Measurements from ENCODE around the gene FAM240B.

The FAM240B gene

DNA sequence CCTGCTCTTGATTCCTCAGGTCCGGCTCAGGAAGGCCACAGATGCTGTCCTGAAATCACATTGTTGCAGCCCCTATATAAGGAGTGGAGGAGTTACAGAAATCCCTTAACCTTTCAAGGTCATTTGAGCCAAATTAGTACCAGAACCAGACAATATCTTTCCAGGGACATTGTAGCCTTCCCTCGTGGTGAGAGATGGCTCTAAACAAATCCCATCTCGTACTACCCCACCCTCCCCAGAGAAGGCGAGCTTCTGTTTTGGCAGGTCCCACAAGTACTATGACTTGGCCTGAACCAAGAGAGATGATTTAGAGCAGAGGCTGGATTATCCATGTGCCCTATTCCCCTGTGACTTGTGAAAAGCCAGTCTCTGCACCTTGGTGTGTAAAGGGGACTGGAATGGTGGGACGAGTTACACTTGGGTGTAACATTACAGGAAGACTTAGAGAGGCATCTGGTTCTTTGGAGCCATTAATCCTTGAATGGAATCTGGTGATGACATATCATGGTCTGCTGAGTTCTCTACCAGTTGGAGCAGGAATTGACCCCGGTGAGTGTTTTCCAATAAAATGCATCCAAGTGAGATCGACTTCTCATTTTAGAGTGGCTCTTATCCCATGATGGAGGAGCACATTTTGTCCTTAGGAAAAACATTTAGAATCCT is at the start of gene FAM240B:
Gene FAM240B (minus strand): TSS at position 51 of the 663 bp plus-strand sequence. CDS start 16,134 bp downstream, outside the sequence.
- FAIRE-seq (no peak), DNase-seq (ENCODE audit: insufficient read length, low spot score) (no peak)
- TF ChIP-seq POLR2A (IDR thresholded peaks at IDR 0.05; ENCODE audit: low read depth, low read length) = no peak

DNA sequence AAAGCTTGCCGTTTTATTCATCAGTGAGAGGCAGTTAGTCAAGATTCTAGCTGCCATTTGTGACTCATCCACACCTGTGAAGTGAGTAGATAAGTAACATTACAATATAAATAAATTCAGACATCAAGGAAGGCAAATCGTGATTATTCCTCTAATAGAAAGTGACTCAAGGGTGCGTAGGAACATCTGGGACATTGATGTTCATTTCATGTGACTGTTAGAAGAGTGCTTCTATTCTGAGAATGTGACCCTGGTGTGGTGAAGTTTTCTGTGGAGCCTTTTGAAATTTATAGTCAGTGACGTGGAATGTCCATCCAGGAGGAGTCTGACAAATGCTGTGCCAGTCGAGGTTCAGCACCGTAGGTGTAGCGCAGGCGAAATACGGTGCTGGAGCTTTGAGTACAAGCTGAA is 48.4 kb upstream of the FAM240B start:
- no peak for FAIRE-seq

DNA sequence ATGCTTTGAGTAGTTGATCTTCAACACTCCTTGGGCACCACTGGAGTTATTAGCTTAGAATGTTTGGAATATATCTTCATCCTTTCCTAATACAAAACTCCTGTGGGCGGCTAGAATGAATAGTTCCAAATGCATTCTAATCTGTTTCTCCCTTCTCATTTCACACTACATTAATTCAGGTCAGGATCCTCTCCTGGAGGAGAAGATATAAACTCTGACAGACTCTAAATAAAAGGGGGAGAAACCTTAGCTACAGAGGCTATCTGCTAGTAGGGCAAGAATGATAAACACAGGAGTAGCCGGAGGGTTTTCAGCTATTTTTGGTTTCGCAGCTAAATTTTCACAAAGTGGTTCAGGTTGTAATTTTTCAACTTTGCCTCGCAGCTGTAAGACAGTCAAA is 45.2 kb upstream of the FAM240B start:
- FAIRE-seq (no peak), DNase-seq (ENCODE audit: insufficient read length, low spot score) (no peak)
- no peak for TF ChIP-seq POLR2A (IDR thresholded peaks at IDR 0.05; ENCODE audit: low read depth, low read length)

More for the DNA sequence above, 48.4 kb upstream of the FAM240B start:
- no peak for DNase-seq (ENCODE audit: insufficient read length, low spot score)
- TF ChIP-seq POLR2A (IDR thresholded peaks at IDR 0.05; ENCODE audit: low read depth, low read length) = no peak

DNA sequence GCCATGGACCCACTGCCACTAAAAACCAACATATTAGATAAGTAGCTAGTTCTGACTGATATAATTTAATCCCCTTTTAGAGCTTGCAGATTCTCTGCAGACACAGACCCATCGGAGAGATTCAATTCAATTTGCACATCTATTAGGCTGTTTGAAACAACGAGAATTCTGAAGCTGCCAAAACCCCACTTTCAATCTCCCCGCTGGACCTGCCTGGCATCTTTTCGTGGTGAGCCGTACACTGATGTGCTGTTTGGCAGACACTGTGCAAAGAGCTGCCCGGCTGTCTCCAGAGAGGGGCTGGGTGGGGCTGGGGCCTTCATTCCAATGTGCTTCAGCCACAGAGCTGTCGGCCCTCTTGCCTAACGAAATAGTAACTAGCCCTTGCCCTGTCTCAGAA is 42.1 kb upstream of the FAM240B start:
- DNase-seq (ENCODE audit: insufficient read length, low spot score) = no peak
- no peak for FAIRE-seq
- TF ChIP-seq POLR2A (IDR thresholded peaks at IDR 0.05; ENCODE audit: low read depth, low read length) = no peak

DNA sequence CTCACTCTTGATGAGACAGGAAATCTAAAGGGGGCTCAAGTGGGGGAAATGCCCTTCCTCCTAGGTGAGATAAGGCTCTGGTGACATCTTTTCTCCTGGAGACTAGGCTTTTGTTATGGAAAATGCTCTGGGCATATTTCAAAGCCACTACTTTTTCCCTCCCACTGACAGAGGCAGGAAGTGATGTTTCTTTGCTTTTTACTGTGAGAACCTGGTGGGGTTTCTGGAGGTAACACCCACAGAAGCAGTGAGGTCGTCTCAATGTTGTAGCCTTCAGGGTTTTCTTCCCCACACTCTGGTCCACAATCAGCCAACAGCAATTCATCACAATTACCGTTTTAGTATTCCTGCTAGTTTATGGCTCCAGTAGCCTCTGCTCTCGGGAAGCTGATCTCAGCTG is 41.4 kb upstream of the FAM240B start:
- no peak for TF ChIP-seq POLR2A (IDR thresholded peaks at IDR 0.05; ENCODE audit: low read depth, low read length)
- FAIRE-seq = no peak
- no peak for DNase-seq (ENCODE audit: insufficient read length, low spot score)

DNA sequence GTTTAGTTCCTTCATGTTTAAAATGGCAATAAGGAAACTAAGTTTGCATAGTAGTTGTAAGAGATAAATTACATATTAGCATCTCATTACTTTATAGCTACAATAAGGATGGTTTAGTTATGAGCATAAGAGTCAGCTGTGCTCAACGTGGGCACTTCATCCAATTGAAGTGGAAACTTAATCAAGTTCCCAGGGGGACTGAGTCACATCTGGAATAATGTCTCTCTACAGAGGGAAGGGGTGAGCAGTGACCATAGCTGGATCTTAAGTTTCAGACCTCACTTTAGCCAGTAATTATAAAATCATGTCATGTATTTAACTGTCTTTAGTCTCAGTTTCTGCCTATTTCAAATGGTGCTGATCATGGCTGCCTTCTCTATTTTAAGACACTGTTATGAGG is 36.8 kb upstream of the FAM240B start:
- no peak for TF ChIP-seq POLR2A (IDR thresholded peaks at IDR 0.05; ENCODE audit: low read depth, low read length)
- DNase-seq (ENCODE audit: insufficient read length, low spot score) (no peak), FAIRE-seq (no peak)

DNA sequence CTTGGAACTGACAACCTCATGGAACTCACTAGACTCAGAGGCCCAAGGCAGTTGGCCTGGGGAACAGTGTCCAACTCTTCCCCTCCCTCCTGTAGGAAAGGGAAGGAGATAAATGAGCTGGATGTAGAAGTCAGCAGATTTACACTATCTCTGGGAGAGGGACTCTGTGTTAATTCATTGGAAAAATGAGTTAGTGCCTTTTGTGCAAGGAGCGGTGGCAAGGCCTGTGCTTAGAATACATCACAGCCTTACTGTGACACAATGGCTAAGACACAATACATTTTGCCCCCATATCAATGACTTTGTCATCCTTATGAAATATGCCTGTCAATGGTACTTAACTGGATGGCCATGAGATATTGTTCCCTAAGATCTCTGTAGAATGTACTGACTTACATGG is 28.0 kb upstream of the FAM240B start:
- TF ChIP-seq POLR2A (IDR thresholded peaks at IDR 0.05; ENCODE audit: low read depth, low read length) = no peak
- FAIRE-seq = no peak
- no peak for DNase-seq (ENCODE audit: insufficient read length, low spot score)

DNA sequence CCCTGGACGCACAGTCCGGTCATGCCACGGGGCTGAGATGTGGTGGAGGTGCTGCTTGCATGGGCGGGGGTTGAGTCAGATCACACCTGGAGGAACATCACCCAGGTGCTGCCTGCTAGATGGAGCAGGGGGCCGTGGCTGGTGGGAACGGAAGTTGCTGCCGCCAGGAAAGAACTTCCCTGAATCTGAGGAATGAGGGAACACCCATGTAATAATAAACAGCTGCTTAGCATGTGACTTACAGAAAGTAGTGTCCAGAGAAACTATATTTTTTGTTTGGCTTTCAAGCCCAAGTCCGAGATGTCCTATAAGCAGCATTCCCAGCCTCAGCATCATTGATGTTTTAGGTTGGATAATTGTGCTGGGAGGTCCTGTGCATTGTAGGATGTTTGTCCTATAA is 27.1 kb upstream of the FAM240B start:
- DNase-seq (ENCODE audit: insufficient read length, low spot score) = no peak
- TF ChIP-seq POLR2A (IDR thresholded peaks at IDR 0.05; ENCODE audit: low read depth, low read length) = no peak
- FAIRE-seq = no peak

DNA sequence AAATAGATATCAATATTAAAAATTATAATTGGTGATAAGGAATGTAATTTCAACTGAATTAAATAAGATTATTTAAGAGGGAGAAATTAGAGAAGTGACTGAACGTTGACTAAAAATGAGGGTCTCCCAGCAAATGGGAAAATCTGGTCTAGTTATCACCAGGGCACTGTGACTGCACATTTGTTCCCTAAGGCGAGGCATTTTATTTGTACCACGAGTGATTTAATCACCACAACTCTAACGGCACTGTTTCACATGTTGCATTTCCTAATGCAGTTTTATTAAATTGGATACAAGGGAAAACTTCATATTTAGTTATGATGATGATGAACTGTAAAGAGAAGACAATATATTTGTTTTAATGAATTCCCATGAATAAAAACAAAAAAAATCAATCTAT is 26.4 kb upstream of the FAM240B start:
- TF ChIP-seq POLR2A (IDR thresholded peaks at IDR 0.05; ENCODE audit: low read depth, low read length) = no peak
- FAIRE-seq (no peak), DNase-seq (ENCODE audit: insufficient read length, low spot score) (no peak)

DNA sequence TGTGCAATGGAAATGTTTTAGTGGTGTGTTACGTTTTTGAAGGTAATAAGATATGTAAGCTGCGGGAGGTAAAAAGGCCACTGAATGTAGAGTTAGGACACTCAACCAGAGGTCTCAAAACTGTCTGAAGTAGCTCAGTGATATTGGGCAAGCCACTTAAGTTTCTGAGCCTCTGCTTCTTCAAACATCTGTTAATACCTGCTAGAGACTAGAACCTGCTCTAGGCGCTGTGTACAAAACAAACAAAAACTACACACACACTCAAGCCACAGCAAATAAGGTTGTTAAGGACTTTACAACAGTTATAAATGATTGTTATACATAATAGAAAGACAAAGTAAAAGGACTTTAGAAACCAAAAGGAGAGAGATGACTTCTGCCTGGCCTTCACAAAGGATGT is 24.6 kb upstream of the FAM240B start:
- TF ChIP-seq POLR2A (IDR thresholded peaks at IDR 0.05; ENCODE audit: low read depth, low read length) = no peak
- no peak for DNase-seq (ENCODE audit: insufficient read length, low spot score)
- FAIRE-seq = no peak

DNA sequence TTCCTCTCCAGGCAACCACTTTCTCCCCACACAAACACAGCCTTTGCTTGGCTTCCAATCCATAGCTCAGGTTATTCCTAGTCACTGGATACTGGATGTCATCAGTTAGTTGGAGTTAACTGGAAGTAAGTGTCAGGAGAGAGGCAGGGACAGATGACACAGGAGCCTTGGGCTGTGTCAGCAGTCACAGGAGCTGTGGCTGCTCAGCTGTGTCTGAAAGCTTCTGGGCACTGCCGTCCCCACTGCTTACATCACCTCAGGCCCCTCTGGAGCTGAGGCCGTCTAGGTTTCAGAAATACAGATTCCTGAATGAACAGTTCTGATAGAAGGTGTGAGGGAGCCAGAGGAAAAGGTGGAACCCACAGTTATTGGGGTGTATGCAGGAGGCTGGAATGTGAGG is 17.3 kb upstream of the FAM240B start:
- TF ChIP-seq POLR2A (IDR thresholded peaks at IDR 0.05; ENCODE audit: low read depth, low read length) = no peak
- DNase-seq (ENCODE audit: insufficient read length, low spot score) = no peak
- no peak for FAIRE-seq

DNA sequence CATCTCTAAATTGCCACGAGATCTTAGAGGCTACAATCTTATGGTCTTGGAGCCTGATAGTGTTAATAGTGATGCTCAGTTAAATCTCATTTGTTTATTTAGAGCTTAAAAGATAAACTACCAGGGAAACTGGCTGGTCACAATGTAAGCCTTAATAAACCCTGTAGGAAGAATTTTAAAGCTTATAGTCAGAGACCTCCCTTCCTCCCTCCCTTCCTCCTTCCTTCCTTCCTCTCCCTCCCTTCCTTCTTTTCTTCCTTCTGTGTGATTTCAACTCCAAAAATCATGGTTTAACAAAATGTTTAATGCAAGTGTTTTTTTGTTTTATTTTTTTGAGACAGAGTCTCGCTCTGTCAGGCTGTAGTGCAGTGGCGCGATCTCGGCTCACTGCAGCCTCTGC is 14.9 kb upstream of the FAM240B start:
- DNase-seq (ENCODE audit: insufficient read length, low spot score) = no peak
- no peak for TF ChIP-seq POLR2A (IDR thresholded peaks at IDR 0.05; ENCODE audit: low read depth, low read length)
- no peak for FAIRE-seq

DNA sequence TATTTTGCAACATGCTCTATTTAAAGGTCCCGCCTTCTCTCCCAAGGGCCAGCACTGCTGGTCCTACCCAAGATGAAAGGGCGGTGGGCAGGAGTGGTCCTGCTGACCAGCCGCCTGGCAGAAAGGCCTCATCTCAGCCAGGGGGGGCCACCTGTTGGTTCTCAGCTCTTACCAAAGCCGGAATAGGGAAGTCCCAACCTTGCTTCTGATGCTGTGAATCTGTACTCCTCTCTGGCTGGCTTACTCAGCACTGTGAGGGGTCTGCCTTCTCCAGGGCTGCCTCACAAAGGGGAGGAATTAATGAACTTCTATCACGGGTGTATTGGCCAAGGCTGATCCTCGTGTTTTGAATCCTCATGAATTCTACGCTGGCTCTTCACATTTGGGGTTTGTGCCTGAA is 13.6 kb upstream of the FAM240B start:
- FAIRE-seq (no peak), DNase-seq (ENCODE audit: insufficient read length, low spot score) (no peak)

DNA sequence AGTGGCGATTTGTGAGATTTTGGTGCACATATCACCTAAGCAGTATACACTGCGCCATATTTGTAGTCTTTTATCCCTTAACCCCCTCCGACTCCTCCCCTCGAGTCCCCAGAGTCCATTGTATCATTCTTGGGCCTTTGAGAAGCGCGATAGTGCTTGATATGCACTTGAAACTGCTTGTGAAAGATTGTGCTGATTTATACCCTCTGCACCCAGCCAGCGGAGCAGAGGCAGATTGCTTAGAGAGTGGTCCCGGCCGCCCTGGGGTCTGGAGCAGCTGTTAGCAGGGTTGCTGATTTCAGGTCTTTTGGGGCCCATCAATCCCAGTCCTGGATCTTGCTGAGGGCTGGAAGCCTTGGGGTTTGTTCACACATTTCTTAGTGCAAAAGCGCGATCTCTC is 13.0 kb upstream of the FAM240B start:
- FAIRE-seq (no peak), DNase-seq (ENCODE audit: insufficient read length, low spot score) (no peak)
- TF ChIP-seq POLR2A (IDR thresholded peaks at IDR 0.05; ENCODE audit: low read depth, low read length) = no peak

More for the DNA sequence above, 13.6 kb upstream of the FAM240B start:
- TF ChIP-seq POLR2A (IDR thresholded peaks at IDR 0.05; ENCODE audit: low read depth, low read length) = no peak

DNA sequence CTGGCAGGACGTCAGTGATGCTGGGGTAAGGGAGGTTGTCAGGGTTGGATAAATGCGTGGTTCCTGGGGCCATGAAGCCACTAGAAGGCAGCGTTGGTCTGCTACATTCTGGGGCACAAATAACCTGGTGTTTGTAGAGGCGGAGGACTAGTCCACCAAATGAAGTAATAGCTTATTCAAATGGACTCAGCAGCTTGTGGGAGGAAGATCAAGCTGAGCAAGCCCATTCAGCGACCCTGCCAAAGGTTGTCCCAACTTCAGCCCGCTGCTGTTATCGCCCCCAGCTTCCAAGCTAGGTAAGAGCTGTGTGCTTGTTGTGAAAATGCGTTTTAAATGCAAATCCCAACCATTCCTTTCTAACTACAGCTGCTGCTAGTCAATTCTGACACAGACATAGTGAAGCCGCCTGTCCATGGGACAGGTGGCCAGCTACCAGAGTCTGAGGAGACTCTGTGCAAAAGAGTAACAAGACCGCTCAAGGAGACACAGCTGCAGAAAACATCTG is 7.6 kb upstream of the FAM240B start:
- DNase-seq (ENCODE audit: insufficient read length, low spot score) (no peak), FAIRE-seq (no peak)
- TF ChIP-seq POLR2A (IDR thresholded peaks at IDR 0.05; ENCODE audit: low read depth, low read length) = no peak
